Panc1 (cell line): ENCODE measurements around the gene ZNF778. TPM values are rescaled to one million over a fixed set of nuclear protein-coding genes. Genes with fewer than 3 reads are reported as not detected.

Experiments
- ATAC-seq: fragments of 200-7000 bp; cut with Tn5 transposase; 2 replicates; pipeline ENCODE4 v1.9.1; 2020; ENCODE audit warnings: mild to moderate bottlenecking, moderate library complexity
- BruUV-seq: library from RNA; stranded (reverse); fragments of 400-500 nt; replicated peaks from 2 replicates; lab custom pipeline; 2021; lab: Mats Ljungman, UMichigan
- CTCF ChIA-PET: fragments of 300-600 bp; sonication (Branson Sonifier 250); formaldehyde crosslinking; loops from one replicate; lab custom pipeline; 2022; ENCODE audit warnings: antibody characterized with exemption; lab: Charles Lee
- POLR2A ChIA-PET: fragments of 300-600 bp; sonication (Branson Sonifier 250); formaldehyde crosslinking; loops from one replicate; lab custom pipeline; 2022; ENCODE audit warnings: antibody characterized with exemption; lab: Charles Lee
- DNase-seq: peaks from one replicate; pipeline ENCODE4 v3.0.0-alpha.2; 2010; ENCODE audit warnings: low read depth, low spot score
- H3K27ac ChIP-seq: 2 replicates; pipeline ENCODE4 v1.5.1; 2011; ENCODE audit warnings: mild to moderate bottlenecking, low read length, inconsistent platforms
- H3K27me3 ChIP-seq: fragments of 200-500 bp; sonication (Bioruptor generic); 2 replicates; pipeline ENCODE4 v1.6.0; 2014; ENCODE audit warnings: low read length, inconsistent platforms; ENCODE audit not compliant: control insufficient read depth, insufficient read depth
- H3K36me3 ChIP-seq: fragments of 200-500 bp; sonication (Bioruptor generic); 2 replicates; pipeline ENCODE4 v1.5.1; 2014; ENCODE audit warnings: inconsistent platforms, mild to moderate bottlenecking, low read length, moderate library complexity; ENCODE audit not compliant: control insufficient read depth, insufficient read depth
- H3K4me1 ChIP-seq: 2 replicates; pipeline ENCODE4 v1.5.1; 2011; ENCODE audit warnings: inconsistent platforms, mild to moderate bottlenecking, low read length, moderate library complexity; ENCODE audit not compliant: control insufficient read depth, insufficient read depth
- H3K4me3 ChIP-seq, 2 experiments: 2 replicates each; pipeline ENCODE4 v1.5.1; 2011 to 2012; ENCODE audit warnings: low read depth in 2 of 2, low read length in 2 of 2, mild to moderate bottlenecking in 2 of 2, inconsistent platforms in 1 of 2, moderate library complexity in 1 of 2
- H3K9me3 ChIP-seq: fragments of 200-500 bp; sonication (Bioruptor generic); 2 replicates; pipeline ENCODE4 v1.5.1; 2014; ENCODE audit warnings: low read depth, mild to moderate bottlenecking, inconsistent platforms, low read length, moderate library complexity; ENCODE audit not compliant: control insufficient read depth, insufficient read depth
- CTCF ChIP-seq: fragments of 450-650 bp; IDR thresholded peaks from 2 replicates; pipeline ENCODE4 v1.5.1; 2017; ENCODE audit warnings: mild to moderate bottlenecking
- POLR2AphosphoS5 ChIP-seq: IDR thresholded peaks from 2 replicates; pipeline ENCODE4 v1.6.1; 2012; ENCODE audit warnings: mild to moderate bottlenecking, low read depth, low read length, moderate library complexity
- REST ChIP-seq, 2 experiments: IDR thresholded peaks; 2 replicates each; pipeline ENCODE4 v1.6.1; 2011 to 2012; ENCODE audit warnings: low read depth in 2 of 2, control low read depth in 1 of 2, low read length in 1 of 2, mild to moderate bottlenecking in 1 of 2, moderate library complexity in 1 of 2; ENCODE audit not compliant: insufficient read depth in 1 of 2
- SIN3A ChIP-seq: IDR thresholded peaks from 2 replicates; pipeline ENCODE4 v1.6.1; 2012; ENCODE audit warnings: low read depth, mild to moderate bottlenecking, low read length, moderate library complexity, borderline replicate concordance; ENCODE audit not compliant: insufficient read depth
- TCF7L2 ChIP-seq: IDR thresholded peaks from 2 replicates; pipeline ENCODE4 v1.6.1; 2011; ENCODE audit warnings: mild to moderate bottlenecking, low read depth, low read length, inconsistent platforms
- in situ Hi-C: cut with HindIII; loops from 2 replicates; pipeline ENCODE4 v1.10.0; 2016; ENCODE audit warnings: low sequenced_read_pairs, low pct_unique_long_range_greater_than_20kb
- intact Hi-C: fragments of 100-400 bp; cut with micrococcal nuclease; formaldehyde crosslinking; loops from one replicate; pipeline ENCODE4 v1.10.0; 2022; ENCODE audit not compliant: unreplicated experiment
- total RNA-seq: library from RNA; stranded (reverse); gene quantifications from one replicate; pipeline ENCODE4 v1.2.1, GENCODE V29; 2021; ENCODE audit not compliant: unreplicated experiment

Gene ZNF778
- total RNA-seq, 1 experiment from 2014 or later: 15.0 TPM

- no TSS peak for BruUV-seq
- CTCF ChIA-PET: no interaction called here
- Histone ChIP-seq H3K27ac (no peak overlapping the region), H3K27me3 (no peaks in the 10 kb centered on the region), H3K9me3 (no peaks in the 10 kb centered on the region), H3K4me1 (peaks cover 16% of the 10 kb centered on the region), H3K4me3 (no peak overlapping the region), H3K36me3 (no peaks in the 10 kb centered on the region)
- TF ChIP-seq SIN3A (no peak), POLR2AphosphoS5 (no peak)
- intact Hi-C loops: no loop called here
- peak; percentile 5; the same call in 1 of the 2 replicates for ATAC-seq
- in situ Hi-C loops: no loop called here
- no peak for DNase-seq
- POLR2A ChIA-PET: no interaction called here
Observed at GRCh38 chr16:89274561-89275283, 57.2 kb downstream of the ZNF778 start.

- Histone ChIP-seq H3K4me3 (no peak overlapping the region), H3K27ac (no peak overlapping the region), H3K36me3 (no peaks in the 10 kb centered on the region), H3K4me1 (peaks cover 13% of the 10 kb centered on the region), H3K9me3 (no peaks in the 10 kb centered on the region), H3K27me3 (no peaks in the 10 kb centered on the region)
- BruUV-seq: no TSS peak
- ChIA-PET CTCF (no interaction called here), POLR2A (no interaction called here)
- ATAC-seq (no peak), DNase-seq (no peak)
- intact Hi-C loops: no loop called here
- in situ Hi-C loops: no loop called here
- TF ChIP-seq REST (IDR thresholded peaks at IDR 0.05; ENCODE audit: insufficient read depth in 1 of 2, low read depth in 2 of 2, low read length in 1 of 2) (no peak), SIN3A (no peak), TCF7L2 (no peak), CTCF (no peak), POLR2AphosphoS5 (no peak)
Observed at GRCh38 chr16:89275284-89275584, 57.7 kb downstream of the ZNF778 start.
